Vagina (tissue), 2 donors: ENCODE results near the gene ZNF184.

Experiments used
- CTCF ChIP-seq, 3 experiments: fragments of 450-650 bp in 2 of 3; fragments of 200-600 bp in 1 of 3; sonication (generic) in 1 of 3; IDR thresholded peaks; one replicate each; pipeline ENCODE4 v1.5.1; 2017 to 2019; ENCODE audit warnings: antibody characterized with exemption in 3 of 3, mild to moderate bottlenecking in 2 of 3, moderate library complexity in 2 of 3
- POLR2AphosphoS5 ChIP-seq, 2 donors: sonication (generic); formaldehyde crosslinking; IDR thresholded peaks; one replicate each; pipeline ENCODE4 v1.9.0; 2017; ENCODE audit warnings: antibody characterized with exemption in 2 of 2, mild to moderate bottlenecking in 2 of 2, low read depth in 1 of 2; ENCODE audit not compliant: insufficient read depth in 1 of 2

- TF ChIP-seq CTCF (IDR thresholded peaks at IDR 0.05) (no peak), POLR2AphosphoS5 (IDR thresholded peaks at IDR 0.05; ENCODE audit: insufficient read depth in 1 of 2, low read depth in 1 of 2) (no peak)
Observed at GRCh38 chr6:27428966-27429365, 43.9 kb downstream of the ZNF184 start.
